ENCODE results near the gene PTPRS.

Gene PTPRS

GRCh38 chr19:5305163-5305562 lies 35.4 kb downstream of the PTPRS start:
- no peak overlapping the region for H2AFZ ChIP-seq (ENCODE audit: low read depth, low read length)
- peaks cover 22% of the 10 kb centered on the region for H3K36me3 ChIP-seq (ENCODE audit: insufficient read depth, low read length)
- no peaks in the 10 kb centered on the region for H3K27me3 ChIP-seq (ENCODE audit: insufficient read depth, low read length)
- no peak overlapping the region for H3K4me3 ChIP-seq (ENCODE audit: low read length)
- H3K4me1 ChIP-seq (ENCODE audit: insufficient read depth, low read length) = no peaks in the 10 kb centered on the region
- no peaks in the 10 kb centered on the region for H3K9me3 ChIP-seq (ENCODE audit: low read length)

GRCh38 chr19:5304486-5304885 lies 36.1 kb downstream of the PTPRS start:
- no peaks in the 10 kb centered on the region for H3K9me3 ChIP-seq (ENCODE audit: low read length)
- H3K36me3 ChIP-seq (ENCODE audit: insufficient read depth, low read length) = peaks cover 22% of the 10 kb centered on the region
- H2AFZ ChIP-seq (ENCODE audit: low read depth, low read length) = no peak overlapping the region
- H3K4me1 ChIP-seq (ENCODE audit: insufficient read depth, low read length) = no peaks in the 10 kb centered on the region
- no peaks in the 10 kb centered on the region for H3K27me3 ChIP-seq (ENCODE audit: insufficient read depth, low read length)
- H3K4me3 ChIP-seq (ENCODE audit: low read length) = no peak overlapping the region

- Histone ChIP-seq H3K36me3 (ENCODE audit: insufficient read depth, low read length) (peaks cover 20% of the 10 kb centered on the region), H3K4me1 (ENCODE audit: insufficient read depth, low read length) (no peaks in the 10 kb centered on the region), H3K27me3 (ENCODE audit: insufficient read depth, low read length) (no peaks in the 10 kb centered on the region), H3K9me3 (ENCODE audit: low read length) (no peaks in the 10 kb centered on the region), H3K4me3 (ENCODE audit: low read length) (no peak overlapping the region), H2AFZ (ENCODE audit: low read depth, low read length) (no peak overlapping the region)
Observed at GRCh38 chr19:5303208-5303607, 37.4 kb downstream of the PTPRS start.

- H3K36me3 ChIP-seq (ENCODE audit: insufficient read depth, low read length) = peaks cover 14% of the 10 kb centered on the region
- H2AFZ ChIP-seq (ENCODE audit: low read depth, low read length) = no peak overlapping the region
- H3K4me1 ChIP-seq (ENCODE audit: insufficient read depth, low read length) = no peaks in the 10 kb centered on the region
Observed at GRCh38 chr19:5302396-5302795, 38.2 kb downstream of the PTPRS start.

GRCh38 chr19:5299137-5299536 lies 41.5 kb downstream of the PTPRS start:
- no peaks in the 10 kb centered on the region for H3K9me3 ChIP-seq (ENCODE audit: low read length)
- H3K4me3 ChIP-seq (ENCODE audit: low read length) = no peak overlapping the region
- H2AFZ ChIP-seq (ENCODE audit: low read depth, low read length) = no peak overlapping the region
- peaks cover 8% of the 10 kb centered on the region for H3K36me3 ChIP-seq (ENCODE audit: insufficient read depth, low read length)
- H3K27me3 ChIP-seq (ENCODE audit: insufficient read depth, low read length) = no peaks in the 10 kb centered on the region
- peaks cover 5% of the 10 kb centered on the region for H3K4me1 ChIP-seq (ENCODE audit: insufficient read depth, low read length)

More at GRCh38 chr19:5302396-5302795, 38.2 kb downstream of the PTPRS start:
- H3K27me3 ChIP-seq (ENCODE audit: insufficient read depth, low read length) = no peaks in the 10 kb centered on the region
- H3K9me3 ChIP-seq (ENCODE audit: low read length) = no peaks in the 10 kb centered on the region
- H3K4me3 ChIP-seq (ENCODE audit: low read length) = no peak overlapping the region

- no peak overlapping the region for H3K4me3 ChIP-seq (ENCODE audit: low read length)
- no peaks in the 10 kb centered on the region for H3K9me3 ChIP-seq (ENCODE audit: low read length)
- H3K4me1 ChIP-seq (ENCODE audit: insufficient read depth, low read length) = peaks cover 10% of the 10 kb centered on the region
- H3K36me3 ChIP-seq (ENCODE audit: insufficient read depth, low read length) = peaks cover 5% of the 10 kb centered on the region
- no peaks in the 10 kb centered on the region for H3K27me3 ChIP-seq (ENCODE audit: insufficient read depth, low read length)
- no peak overlapping the region for H2AFZ ChIP-seq (ENCODE audit: low read depth, low read length)
Observed at GRCh38 chr19:5298471-5298901, 42.1 kb downstream of the PTPRS start.

- no peaks in the 10 kb centered on the region for H3K9me3 ChIP-seq (ENCODE audit: low read length)
Observed at GRCh38 chr19:5297272-5297669, 43.3 kb downstream of the PTPRS start.

GRCh38 chr19:5296457-5297271 lies 43.9 kb downstream of the PTPRS start:
- Histone ChIP-seq H3K9me3 (ENCODE audit: low read length) (no peaks in the 10 kb centered on the region), H3K36me3 (ENCODE audit: insufficient read depth, low read length) (no peaks in the 10 kb centered on the region), H3K4me1 (ENCODE audit: insufficient read depth, low read length) (peaks cover 21% of the 10 kb centered on the region), H3K27me3 (ENCODE audit: insufficient read depth, low read length) (no peaks in the 10 kb centered on the region), H2AFZ (ENCODE audit: low read depth, low read length) (no peak overlapping the region), H3K4me3 (ENCODE audit: low read length) (no peak overlapping the region)

More at GRCh38 chr19:5297272-5297669, 43.3 kb downstream of the PTPRS start:
- H2AFZ ChIP-seq (ENCODE audit: low read depth, low read length) = no peak overlapping the region
- H3K4me1 ChIP-seq (ENCODE audit: insufficient read depth, low read length) = peaks cover 15% of the 10 kb centered on the region
- H3K27me3 ChIP-seq (ENCODE audit: insufficient read depth, low read length) = no peaks in the 10 kb centered on the region
- H3K4me3 ChIP-seq (ENCODE audit: low read length) = no peak overlapping the region
- H3K36me3 ChIP-seq (ENCODE audit: insufficient read depth, low read length) = no peaks in the 10 kb centered on the region

GRCh38 chr19:5296021-5296420 lies 44.6 kb downstream of the PTPRS start:
- Histone ChIP-seq H3K36me3 (ENCODE audit: insufficient read depth, low read length) (no peaks in the 10 kb centered on the region), H3K4me3 (ENCODE audit: low read length) (no peak overlapping the region), H3K4me1 (ENCODE audit: insufficient read depth, low read length) (peaks cover 24% of the 10 kb centered on the region), H3K9me3 (ENCODE audit: low read length) (no peaks in the 10 kb centered on the region), H3K27me3 (ENCODE audit: insufficient read depth, low read length) (no peaks in the 10 kb centered on the region), H2AFZ (ENCODE audit: low read depth, low read length) (no peak overlapping the region)

- Histone ChIP-seq H3K4me3 (ENCODE audit: low read length) (peak overlapping the region; percentile 65), H3K9me3 (ENCODE audit: low read length) (no peaks in the 10 kb centered on the region), H2AFZ (ENCODE audit: low read depth, low read length) (no peak overlapping the region), H3K36me3 (ENCODE audit: insufficient read depth, low read length) (peaks cover 3% of the 10 kb centered on the region), H3K4me1 (ENCODE audit: insufficient read depth, low read length) (peaks cover 31% of the 10 kb centered on the region), H3K27me3 (ENCODE audit: insufficient read depth, low read length) (no peaks in the 10 kb centered on the region)
Observed at GRCh38 chr19:5294403-5295160, 46.0 kb downstream of the PTPRS start.

GRCh38 chr19:5293612-5294378 lies 46.8 kb downstream of the PTPRS start:
- no peaks in the 10 kb centered on the region for H3K9me3 ChIP-seq (ENCODE audit: low read length)
- peak overlapping the region; percentile 65 for H3K4me3 ChIP-seq (ENCODE audit: low read length)
- H3K36me3 ChIP-seq (ENCODE audit: insufficient read depth, low read length) = peaks cover 3% of the 10 kb centered on the region

GRCh38 chr19:5292822-5293611 lies 47.6 kb downstream of the PTPRS start:
- peak overlapping the region; percentile 76 for H3K4me3 ChIP-seq (ENCODE audit: low read length)
- peaks cover 3% of the 10 kb centered on the region for H3K36me3 ChIP-seq (ENCODE audit: insufficient read depth, low read length)
- peaks cover 32% of the 10 kb centered on the region for H3K4me1 ChIP-seq (ENCODE audit: insufficient read depth, low read length)
- no peaks in the 10 kb centered on the region for H3K27me3 ChIP-seq (ENCODE audit: insufficient read depth, low read length)
- no peak overlapping the region for H2AFZ ChIP-seq (ENCODE audit: low read depth, low read length)
- no peaks in the 10 kb centered on the region for H3K9me3 ChIP-seq (ENCODE audit: low read length)

More at GRCh38 chr19:5293612-5294378, 46.8 kb downstream of the PTPRS start:
- Histone ChIP-seq H3K27me3 (ENCODE audit: insufficient read depth, low read length) (no peaks in the 10 kb centered on the region), H2AFZ (ENCODE audit: low read depth, low read length) (no peak overlapping the region), H3K4me1 (ENCODE audit: insufficient read depth, low read length) (peaks cover 32% of the 10 kb centered on the region)
